HFFc6 (cell line): ENCODE measurements around the gene APOC3. TPM values are rescaled to one million over a fixed set of nuclear protein-coding genes. Genes with fewer than 3 reads are reported as not detected.

Source experiments
- DNase-seq: peaks from one replicate; pipeline ENCODE4 v3.0.0-alpha.2; 2018
- H3K27ac Mint-ChIP-seq: 2 replicates; pipeline ENCODE4 v1.8.0; 2020; ENCODE audit warnings: mild to moderate bottlenecking, mixed read lengths
- H3K27me3 Mint-ChIP-seq: 2 replicates; pipeline ENCODE4 v1.8.0; 2021; ENCODE audit warnings: mild to moderate bottlenecking, moderate library complexity, mixed read lengths; ENCODE audit not compliant: insufficient read depth
- H3K36me3 Mint-ChIP-seq: 2 replicates; pipeline ENCODE4 v1.8.0; 2021; ENCODE audit warnings: low read depth, mixed read lengths
- H3K4me1 Mint-ChIP-seq: 2 replicates; pipeline ENCODE4 v1.8.0; 2020; ENCODE audit warnings: low read depth, mixed read lengths
- H3K4me3 Mint-ChIP-seq: 2 replicates; pipeline ENCODE4 v1.8.0; 2020; ENCODE audit warnings: mild to moderate bottlenecking, moderate library complexity, mixed read lengths
- H3K9me3 Mint-ChIP-seq: 2 replicates; pipeline ENCODE4 v1.8.0; 2020; ENCODE audit warnings: mild to moderate bottlenecking, mixed read lengths
- total RNA-seq, 6 experiments: library from RNA; stranded (reverse); fragmentation: NEBNext Ultra II Directional; extraction: Animal tissue kit (Norgen Biotek cat#: 25700); gene quantifications; 2 replicates in 1 of 6; 3 replicates in 5 of 6; pipeline ENCODE4 v1.2.3, GENCODE V29; 2021
- TF ChIP-seq, protein P1 (sequence below): fragments of 200-600 bp; sonication (generic); IDR thresholded peaks from 2 replicates; pipeline ENCODE4 v1.5.0; 2021; ENCODE audit warnings: antibody characterized with exemption, mild to moderate bottlenecking

APOC3 gene
- total RNA-seq, 6 experiments from 2014 or later, result not detected

DNA sequence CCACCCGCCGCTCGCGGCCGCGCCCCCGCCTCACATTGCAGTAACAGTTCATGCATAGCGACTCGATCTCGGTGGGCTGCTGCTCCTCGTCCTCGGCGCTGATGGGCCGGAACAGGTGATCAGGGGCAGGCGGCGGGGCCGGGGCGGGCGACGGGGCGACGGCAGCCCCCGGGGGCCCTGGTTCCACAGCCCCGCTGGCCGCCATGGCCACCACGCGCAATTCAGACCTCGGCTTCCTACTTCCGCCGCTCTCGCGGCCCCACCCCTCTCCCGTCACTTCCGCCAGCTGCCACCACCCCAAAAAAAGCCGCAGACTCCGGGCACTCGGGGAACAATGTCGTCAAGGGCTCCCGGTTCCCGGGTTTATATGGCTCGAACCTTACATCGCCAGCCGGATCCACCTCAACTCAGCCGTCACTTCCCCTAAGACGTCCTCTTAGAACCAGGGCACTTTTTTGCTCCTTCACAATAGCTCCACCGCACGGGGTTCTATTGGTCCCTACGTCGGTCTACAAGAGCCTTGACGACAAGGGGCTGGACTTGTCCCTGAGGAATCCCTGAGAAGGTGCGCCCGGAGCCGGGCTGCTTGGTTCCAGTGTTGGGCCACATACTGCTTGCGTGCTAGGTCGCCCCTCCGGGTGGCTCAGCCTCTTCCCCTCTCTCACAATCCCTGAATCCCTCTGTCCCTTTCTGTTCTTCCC is 41.8 kb upstream of the APOC3 start, which contains the start of gene ZPR1:
Gene ZPR1 (minus strand): TSS at position 238 of the 701 bp plus-strand sequence. CDS start 33 bp downstream, at position 205.
- no peaks in the 10 kb centered on the region for H3K9me3 Mint-ChIP-seq
- peak within 1 kb of the TSS; percentile 98 for H3K27ac Mint-ChIP-seq
- peak; percentile 59 for DNase-seq
- H3K4me3 Mint-ChIP-seq, result peak within 1 kb of the TSS; percentile 91
- H3K27me3 Mint-ChIP-seq, result peaks cover 1% of the 10 kb centered on the region; the same call in 1 of the 2 replicates
- peaks cover 53% of the 10 kb centered on the region for H3K4me1 Mint-ChIP-seq
- TF ChIP-seq, protein P1, sequence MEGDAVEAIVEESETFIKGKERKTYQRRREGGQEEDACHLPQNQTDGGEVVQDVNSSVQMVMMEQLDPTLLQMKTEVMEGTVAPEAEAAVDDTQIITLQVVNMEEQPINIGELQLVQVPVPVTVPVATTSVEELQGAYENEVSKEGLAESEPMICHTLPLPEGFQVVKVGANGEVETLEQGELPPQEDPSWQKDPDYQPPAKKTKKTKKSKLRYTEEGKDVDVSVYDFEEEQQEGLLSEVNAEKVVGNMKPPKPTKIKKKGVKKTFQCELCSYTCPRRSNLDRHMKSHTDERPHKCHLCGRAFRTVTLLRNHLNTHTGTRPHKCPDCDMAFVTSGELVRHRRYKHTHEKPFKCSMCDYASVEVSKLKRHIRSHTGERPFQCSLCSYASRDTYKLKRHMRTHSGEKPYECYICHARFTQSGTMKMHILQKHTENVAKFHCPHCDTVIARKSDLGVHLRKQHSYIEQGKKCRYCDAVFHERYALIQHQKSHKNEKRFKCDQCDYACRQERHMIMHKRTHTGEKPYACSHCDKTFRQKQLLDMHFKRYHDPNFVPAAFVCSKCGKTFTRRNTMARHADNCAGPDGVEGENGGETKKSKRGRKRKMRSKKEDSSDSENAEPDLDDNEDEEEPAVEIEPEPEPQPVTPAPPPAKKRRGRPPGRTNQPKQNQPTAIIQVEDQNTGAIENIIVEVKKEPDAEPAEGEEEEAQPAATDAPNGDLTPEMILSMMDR, result peak; percentile 21; the same call in 1 of the 2 replicates
- peaks cover 27% of the 10 kb centered on the region for H3K36me3 Mint-ChIP-seq

DNA sequence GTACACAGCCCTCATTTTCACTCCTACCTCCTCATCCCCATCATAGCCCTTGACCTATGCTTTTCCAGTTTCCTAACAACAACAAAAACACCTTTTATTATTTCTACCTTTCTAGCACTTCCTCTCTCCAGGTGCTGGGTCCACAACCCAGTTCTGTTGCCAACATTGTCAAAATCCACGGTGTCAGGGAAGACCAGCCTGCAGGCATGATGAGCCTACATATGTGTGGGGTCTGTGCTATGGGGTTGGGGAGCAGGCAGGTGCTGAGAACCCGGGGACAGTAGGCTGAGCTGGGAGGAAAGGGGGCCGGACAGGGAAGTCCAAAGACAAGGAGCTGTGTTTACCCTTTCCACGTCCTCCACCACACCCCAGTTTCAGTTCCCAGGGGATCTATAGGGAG is 41.2 kb upstream of the APOC3 start:
- no peak for DNase-seq
- TF ChIP-seq, protein P1, result no peak
- Mint-ChIP-seq H3K9me3 (no peaks in the 10 kb centered on the region), H3K4me1 (peaks cover 53% of the 10 kb centered on the region), H3K27ac (peak overlapping the region; percentile 98), H3K4me3 (peak overlapping the region; percentile 91), H3K27me3 (peaks cover 1% of the 10 kb centered on the region; the same call in 1 of the 2 replicates), H3K36me3 (peaks cover 21% of the 10 kb centered on the region)

GRCh38 chr11:116788975-116789374 is 40.7 kb upstream of the APOC3 start:
- TF ChIP-seq, protein P1, result no peak
- H3K27ac Mint-ChIP-seq, result no peak overlapping the region
- H3K4me3 Mint-ChIP-seq, result no peak overlapping the region; the same call in 1 of the 2 replicates
- no peaks in the 10 kb centered on the region for H3K9me3 Mint-ChIP-seq
- peaks cover 1% of the 10 kb centered on the region; the same call in 1 of the 2 replicates for H3K27me3 Mint-ChIP-seq
- peaks cover 53% of the 10 kb centered on the region for H3K4me1 Mint-ChIP-seq
- DNase-seq, result no peak
- peaks cover 20% of the 10 kb centered on the region for H3K36me3 Mint-ChIP-seq

DNA sequence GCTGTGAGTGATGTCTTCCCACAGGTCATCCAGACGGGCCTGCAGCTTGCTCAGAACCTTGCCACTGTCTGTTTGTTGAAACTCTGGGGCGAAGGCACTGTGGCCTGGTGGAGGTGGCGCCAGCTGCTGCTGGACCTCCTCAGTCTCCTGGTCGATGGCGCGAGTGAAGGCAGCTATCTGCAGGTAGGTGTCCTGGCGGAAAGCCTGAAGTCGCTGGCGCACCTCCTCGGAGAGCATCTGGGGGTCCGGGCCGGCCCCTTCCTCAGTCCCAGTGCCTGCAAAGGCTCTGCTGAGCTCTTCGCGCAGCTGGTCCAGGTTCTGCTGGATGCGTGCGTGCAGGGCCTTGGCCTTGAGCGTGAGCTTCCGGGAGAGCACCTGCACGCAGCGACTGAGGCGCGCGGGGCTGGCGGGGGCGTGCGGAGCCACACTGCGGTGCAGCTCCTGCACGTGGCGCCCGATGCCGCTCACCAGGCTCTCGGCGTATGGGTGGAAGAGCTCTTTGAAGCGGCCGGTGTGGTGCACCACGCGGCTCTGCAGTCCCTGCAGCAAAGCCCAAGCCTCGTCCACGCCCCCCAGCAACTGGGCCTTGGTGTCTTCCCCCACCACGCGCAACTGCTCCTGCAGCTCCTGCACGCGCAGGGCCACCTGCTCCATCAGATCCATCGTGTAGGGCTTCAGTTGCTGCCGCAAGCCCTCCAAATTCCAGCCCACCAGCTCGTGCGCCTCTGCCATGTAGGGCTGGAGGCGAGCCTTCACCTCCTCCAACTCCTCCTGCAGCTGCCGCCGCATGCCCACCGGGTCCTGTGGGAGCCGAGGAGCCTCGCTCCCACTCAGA is 39.3 kb upstream of the APOC3 start:
- Mint-ChIP-seq H3K4me3 (no peak overlapping the region), H3K9me3 (no peaks in the 10 kb centered on the region), H3K4me1 (peaks cover 47% of the 10 kb centered on the region), H3K36me3 (peaks cover 10% of the 10 kb centered on the region), H3K27me3 (peaks cover 1% of the 10 kb centered on the region; the same call in 1 of the 2 replicates), H3K27ac (no peak overlapping the region)
- TF ChIP-seq, protein P1, result no peak
- DNase-seq, result no peak

GRCh38 chr11:116791002-116791812 is 38.5 kb upstream of the APOC3 start:
- Mint-ChIP-seq H3K36me3 (peaks cover 7% of the 10 kb centered on the region), H3K9me3 (no peaks in the 10 kb centered on the region), H3K27me3 (peaks cover 1% of the 10 kb centered on the region; the same call in 1 of the 2 replicates), H3K4me1 (peaks cover 46% of the 10 kb centered on the region), H3K4me3 (no peak overlapping the region; the same call in 1 of the 2 replicates), H3K27ac (no peak overlapping the region)
- DNase-seq, result peak; percentile 54
- TF ChIP-seq, protein P1, result peak; percentile 95
